CD4-positive, alpha-beta T cell treated with Interferon gamma for 1 hour (primary cell): Measurements from ENCODE around the gene STMN3.
"Not testable (repeated sequence)": the region's sequence is repeated elsewhere in the genome, so short reads cannot be mapped to it uniquely, and the experiment has no call there.

ENCODE experiments used
- DNase-seq: peaks from one replicate; pipeline ENCODE4 v3.0.0-alpha.2; 2020

Gene STMN3

GRCh38 chr20:63628246-63628975 is 24.8 kb downstream of the STMN3 start:
- DNase-seq = peak; percentile 56

DNA sequence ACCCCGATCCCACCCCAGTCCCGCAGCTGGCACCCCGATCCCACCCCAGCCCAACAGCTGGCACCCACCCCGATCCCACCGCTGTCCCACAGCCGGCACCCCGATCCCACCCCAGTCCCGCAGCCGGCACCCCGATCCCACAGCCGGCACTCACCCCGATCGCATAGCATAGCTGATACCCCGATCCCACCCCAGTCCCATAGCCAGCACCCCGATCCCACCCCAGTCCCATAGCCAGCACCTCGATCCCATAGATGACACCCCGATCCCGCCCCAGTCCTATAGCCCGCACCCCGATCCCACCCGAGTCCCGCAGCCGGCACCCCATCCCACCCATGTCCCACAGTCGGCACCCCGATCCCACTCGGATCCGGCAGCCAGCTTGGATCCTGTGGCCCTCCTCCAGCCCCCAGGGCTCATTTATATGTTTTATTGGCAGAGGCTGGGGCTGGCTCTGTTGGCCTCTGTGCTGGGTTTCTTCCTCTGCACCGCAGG is 25.4 kb downstream of the STMN3 start:
- no peak for DNase-seq

GRCh38 chr20:63627129-63627750 is 26.0 kb downstream of the STMN3 start:
- DNase-seq = peak; percentile 94

DNA sequence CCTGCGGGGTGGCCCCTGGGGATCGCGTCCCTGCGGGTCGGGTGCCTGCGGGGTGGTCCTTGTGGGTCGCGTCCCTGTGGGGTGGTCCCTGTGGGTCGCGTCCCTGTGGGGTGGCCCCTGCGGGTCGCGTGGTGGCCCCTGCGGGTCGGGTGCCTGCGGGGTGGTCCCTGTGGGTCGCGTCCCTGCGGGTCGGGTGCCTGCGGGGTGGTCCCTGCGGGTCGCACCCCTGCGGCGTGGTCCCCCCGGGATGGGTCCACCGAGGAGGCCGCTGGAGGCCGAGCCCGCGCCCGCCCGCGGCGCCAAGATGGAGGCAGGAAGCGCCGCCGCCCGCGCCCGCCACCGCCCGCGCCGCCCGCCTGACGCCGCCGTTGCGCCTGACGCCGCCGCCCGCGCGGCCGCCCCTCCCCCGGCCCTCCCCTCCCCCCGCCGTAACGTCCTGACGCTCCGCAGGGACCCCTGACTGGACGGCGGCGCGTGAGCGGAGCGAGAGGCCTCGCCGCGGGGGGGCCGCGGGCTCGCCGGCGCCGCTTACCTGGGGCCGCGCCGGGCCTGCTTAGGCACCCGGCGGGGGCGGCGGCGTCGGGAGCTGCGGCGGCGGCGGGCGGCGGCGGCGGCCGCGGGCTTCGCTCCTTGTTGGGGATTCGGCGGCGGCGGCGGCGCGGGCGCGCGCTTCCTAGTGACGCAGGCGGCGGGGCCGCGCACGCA is 26.6 kb downstream of the STMN3 start, which contains the start of gene GMEB2:
GMEB2 (minus strand) TSS at position 678 of the 705 bp plus-strand sequence. CDS start 7,704 bp downstream, outside the sequence.
- no peak for DNase-seq

DNA sequence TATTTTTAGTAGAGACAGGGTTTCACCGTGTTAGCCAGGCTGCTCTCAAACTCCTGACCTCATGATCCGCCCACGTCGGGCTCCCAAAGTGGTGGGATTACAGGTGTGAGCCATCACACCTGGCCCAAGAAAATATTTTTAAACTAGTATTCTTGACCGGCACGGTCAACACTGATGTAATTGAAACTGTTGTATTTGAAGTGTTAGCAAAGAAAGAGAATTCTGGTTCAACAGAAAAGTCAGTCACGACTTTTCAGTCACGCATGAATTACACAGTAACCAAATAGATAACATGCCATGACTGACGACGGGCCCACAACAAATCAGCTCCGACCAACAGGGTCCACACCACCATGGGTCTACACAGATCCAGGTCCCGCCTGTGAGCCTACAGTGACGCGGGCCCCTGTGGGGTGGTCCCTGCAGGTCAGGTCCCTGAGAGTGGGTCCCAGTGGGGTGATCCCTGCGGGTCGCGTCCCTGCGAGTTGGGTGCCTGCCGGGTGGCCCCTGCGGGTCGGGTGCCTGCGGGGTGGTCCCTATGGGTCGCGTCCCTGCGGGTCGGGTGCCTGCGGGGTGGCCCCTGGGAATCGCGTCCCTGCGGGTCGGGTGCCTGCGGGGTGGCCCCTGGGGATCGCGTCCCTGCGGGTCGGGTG is 27.3 kb downstream of the STMN3 start:
- no peak for DNase-seq

DNA sequence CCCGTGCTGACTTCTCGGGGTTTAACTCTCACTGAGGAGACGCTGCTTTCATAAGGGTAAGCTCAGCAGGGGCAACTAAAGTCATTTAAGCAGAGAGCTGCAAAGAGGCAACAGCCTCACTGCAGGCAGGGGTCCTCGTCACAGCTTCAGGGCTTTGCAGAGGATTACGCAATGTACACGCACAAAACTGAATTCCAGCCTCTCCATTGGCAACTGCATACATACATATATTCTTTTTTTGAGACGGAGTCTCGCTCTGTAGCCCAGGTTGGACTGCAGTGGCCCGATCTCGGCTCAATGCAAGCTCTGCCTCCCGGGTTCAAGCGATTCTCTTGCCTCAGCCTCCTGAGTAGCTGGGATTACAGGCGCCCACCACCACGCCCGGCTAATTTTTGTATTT is 28.7 kb downstream of the STMN3 start:
- no peak for DNase-seq

DNA sequence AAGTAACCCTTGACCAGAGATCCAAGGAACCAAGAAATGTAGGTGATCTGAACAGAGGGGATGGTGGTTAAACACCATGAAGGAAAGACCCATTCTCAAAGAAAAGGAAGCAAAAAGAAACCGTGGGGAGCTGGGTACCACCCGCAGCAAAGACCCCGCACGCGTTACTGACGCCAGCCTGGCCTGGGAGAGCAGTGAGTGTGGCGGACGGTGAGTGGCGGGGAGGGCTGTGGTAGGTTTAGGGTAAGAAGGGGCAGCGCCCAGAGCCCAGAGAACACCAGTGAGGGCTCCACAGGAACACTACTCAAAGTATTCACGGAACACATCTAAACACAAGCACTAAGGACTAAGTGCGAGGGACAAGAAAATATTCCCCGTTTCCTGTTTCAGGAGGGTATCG is 30.5 kb downstream of the STMN3 start:
- DNase-seq = no peak

GRCh38 chr20:63622096-63622495 is 31.1 kb downstream of the STMN3 start:
- no peak for DNase-seq

- no peak for DNase-seq
These were observed 32.2 kb downstream of the STMN3 start for GRCh38 chr20:63620991-63621390.

DNA sequence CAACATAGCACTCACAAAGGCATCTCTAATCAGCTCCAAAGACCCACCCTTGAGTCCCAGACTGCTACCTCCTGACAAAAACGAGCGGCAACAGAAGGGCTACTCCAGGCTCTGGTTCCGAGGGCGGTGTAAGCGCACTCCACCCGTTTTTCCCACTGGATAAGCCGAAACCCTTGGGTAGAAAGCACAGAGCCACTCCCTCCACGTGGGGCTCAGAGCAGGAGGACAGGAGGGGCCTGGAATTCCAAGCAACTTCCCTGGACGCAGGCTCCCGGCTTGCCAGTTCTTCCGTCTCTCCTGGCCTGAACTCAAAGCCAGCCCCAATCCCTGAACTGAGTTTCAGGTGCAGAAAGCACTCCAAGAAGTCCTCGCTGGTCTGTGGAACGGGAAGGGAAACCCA is 33.7 kb downstream of the STMN3 start:
- DNase-seq = no peak

GRCh38 chr20:63619086-63619485 is 34.1 kb downstream of the STMN3 start:
- no peak for DNase-seq

- DNase-seq = no peak
These were observed 34.8 kb downstream of the STMN3 start for GRCh38 chr20:63618291-63618980.

GRCh38 chr20:63617876-63618265 is 35.4 kb downstream of the STMN3 start:
- DNase-seq = no peak

- DNase-seq = no peak
These were observed 35.9 kb downstream of the STMN3 start for GRCh38 chr20:63617092-63617875.

GRCh38 chr20:63613863-63614594 is 39.2 kb downstream of the STMN3 start:
- not testable (repeated sequence) for DNase-seq

DNA sequence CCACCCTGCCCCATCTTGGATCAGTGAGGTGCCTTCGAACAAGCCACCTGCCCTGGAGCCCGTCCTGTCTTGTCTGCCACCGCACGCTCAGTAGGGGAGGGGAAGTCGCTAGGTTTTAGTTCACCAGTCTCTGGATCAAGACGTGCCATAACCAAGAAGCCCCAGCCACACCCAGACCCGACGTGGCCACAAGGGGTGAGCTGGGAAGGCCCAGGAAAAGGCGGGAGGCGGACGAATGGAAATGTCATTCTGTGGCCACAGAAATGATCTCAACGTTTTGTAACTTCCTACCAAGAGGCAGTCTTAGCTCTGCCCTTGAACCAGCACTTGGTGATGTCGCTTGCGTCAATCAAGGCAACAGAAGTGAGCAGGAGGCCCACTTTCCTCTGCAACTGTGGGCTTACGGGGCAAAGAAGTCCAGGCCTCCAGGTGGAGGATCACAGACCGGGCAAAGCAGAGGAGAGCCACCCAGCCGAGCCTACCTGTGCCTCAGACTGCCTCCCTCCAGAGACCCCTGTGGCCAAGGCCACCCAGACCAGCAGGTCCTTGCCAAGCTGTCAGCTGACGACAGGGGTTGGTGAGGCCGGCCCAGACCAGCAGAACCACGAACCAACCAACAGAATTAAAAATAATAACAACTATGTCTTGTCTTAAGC is 40.8 kb downstream of the STMN3 start:
- DNase-seq = peak; percentile 47

DNA sequence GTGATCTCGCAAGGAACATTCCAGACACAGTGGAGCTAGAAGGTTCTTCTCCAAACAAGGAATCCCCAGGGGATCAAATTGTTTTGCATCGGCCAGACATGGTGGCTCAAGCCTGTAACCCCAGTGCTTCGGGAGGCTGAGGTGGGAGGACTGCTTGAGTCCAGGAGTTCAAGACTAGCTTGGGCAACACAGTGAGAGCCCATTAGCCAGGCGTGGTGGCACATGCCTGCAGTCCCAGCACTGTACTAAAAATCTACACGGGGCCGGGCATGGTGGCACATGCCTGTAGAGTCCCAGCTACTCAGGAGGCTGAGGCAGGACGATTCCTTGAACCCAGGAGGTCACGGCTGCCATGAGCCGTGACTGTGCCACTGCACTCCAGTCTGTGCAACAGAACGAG is 41.6 kb downstream of the STMN3 start:
- no peak for DNase-seq

DNA sequence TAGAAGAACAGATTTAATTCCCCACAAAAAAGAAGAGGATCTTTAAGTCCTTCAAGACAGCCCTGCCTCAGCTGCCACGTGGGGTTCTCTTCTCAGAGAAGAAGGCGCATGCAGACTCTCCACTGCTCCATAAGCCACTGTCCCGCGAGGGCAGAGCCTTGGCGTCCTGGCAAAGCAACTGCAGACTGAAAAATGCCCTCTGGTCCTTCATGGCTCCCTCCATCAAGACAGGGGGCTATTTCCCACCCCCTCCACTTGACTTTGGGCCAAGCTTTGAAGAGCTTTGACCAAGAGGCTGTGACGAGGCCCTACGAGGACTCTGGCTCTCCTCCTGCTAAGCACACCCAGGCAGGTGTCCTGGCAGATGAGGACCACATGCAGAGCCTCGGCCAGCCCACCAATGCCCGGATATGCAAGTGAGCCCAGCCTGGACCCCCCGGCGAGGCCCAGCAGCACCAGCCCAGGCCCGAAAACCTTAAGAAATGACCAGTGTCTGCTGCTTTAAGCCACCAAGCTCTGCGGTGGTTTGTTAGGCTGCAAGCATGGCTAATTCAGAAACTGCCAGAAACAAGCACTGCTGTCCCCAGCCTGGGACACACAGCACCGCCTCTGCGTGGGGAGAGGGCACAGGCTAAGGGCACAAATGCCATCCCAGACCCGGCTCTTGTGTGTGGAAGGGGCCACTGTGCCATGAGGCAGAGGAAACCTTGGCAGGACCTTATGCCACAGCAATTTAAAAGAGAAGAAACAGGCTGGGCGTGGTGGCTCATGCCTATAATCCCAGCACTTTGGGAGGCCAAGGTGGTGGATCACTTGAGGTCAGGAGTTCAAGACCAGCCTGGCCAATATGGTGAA is 42.4 kb downstream of the STMN3 start:
- DNase-seq = no peak

GRCh38 chr20:63606686-63607085 is 46.5 kb downstream of the STMN3 start:
- no peak for DNase-seq

DNA sequence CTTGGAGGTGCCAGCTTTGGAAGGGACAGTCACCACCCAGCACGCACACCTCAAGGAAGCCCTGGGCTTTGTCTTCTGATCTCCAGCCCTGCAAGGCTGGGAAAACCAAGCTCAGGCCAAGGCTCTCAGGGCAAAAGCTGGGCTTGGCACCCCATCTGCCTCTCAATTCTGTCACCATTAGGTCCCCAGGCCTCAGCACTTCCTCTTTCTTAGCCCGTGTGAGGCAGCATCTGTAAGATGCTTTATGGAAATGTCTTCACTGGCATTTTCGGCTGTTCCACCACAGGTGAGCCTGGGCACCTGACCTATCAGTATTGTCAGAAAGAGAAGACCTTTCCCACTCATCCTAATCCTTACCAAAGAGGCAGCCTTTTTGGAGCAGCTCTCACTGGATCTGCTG is 50.9 kb downstream of the STMN3 start:
- no peak for DNase-seq
